Panc1 (cell line): ENCODE results near the gene JAZF1. TPM values are rescaled to one million over a fixed set of nuclear protein-coding genes. Genes with fewer than 3 reads are reported as not detected.

Source experiments
- ATAC-seq: fragments of 200-7000 bp; cut with Tn5 transposase; 2 replicates; pipeline ENCODE4 v1.9.1; 2020; ENCODE audit warnings: mild to moderate bottlenecking, moderate library complexity
- BruUV-seq: library from RNA; stranded (reverse); fragments of 400-500 nt; replicated peaks from 2 replicates; lab custom pipeline; 2021; lab: Mats Ljungman, UMichigan
- CTCF ChIA-PET: fragments of 300-600 bp; sonication (Branson Sonifier 250); formaldehyde crosslinking; loops from one replicate; lab custom pipeline; 2022; ENCODE audit warnings: antibody characterized with exemption; lab: Charles Lee
- POLR2A ChIA-PET: fragments of 300-600 bp; sonication (Branson Sonifier 250); formaldehyde crosslinking; loops from one replicate; lab custom pipeline; 2022; ENCODE audit warnings: antibody characterized with exemption; lab: Charles Lee
- DNase-seq: peaks from one replicate; pipeline ENCODE4 v3.0.0-alpha.2; 2010; ENCODE audit warnings: low read depth, low spot score
- H3K27ac ChIP-seq: 2 replicates; pipeline ENCODE4 v1.5.1; 2011; ENCODE audit warnings: mild to moderate bottlenecking, low read length, inconsistent platforms
- H3K27me3 ChIP-seq: fragments of 200-500 bp; sonication (Bioruptor generic); 2 replicates; pipeline ENCODE4 v1.6.0; 2014; ENCODE audit warnings: low read length, inconsistent platforms; ENCODE audit not compliant: control insufficient read depth, insufficient read depth
- H3K36me3 ChIP-seq: fragments of 200-500 bp; sonication (Bioruptor generic); 2 replicates; pipeline ENCODE4 v1.5.1; 2014; ENCODE audit warnings: inconsistent platforms, mild to moderate bottlenecking, low read length, moderate library complexity; ENCODE audit not compliant: control insufficient read depth, insufficient read depth
- H3K4me1 ChIP-seq: 2 replicates; pipeline ENCODE4 v1.5.1; 2011; ENCODE audit warnings: inconsistent platforms, mild to moderate bottlenecking, low read length, moderate library complexity; ENCODE audit not compliant: control insufficient read depth, insufficient read depth
- H3K4me3 ChIP-seq, 2 experiments: 2 replicates each; pipeline ENCODE4 v1.5.1; 2011 to 2012; ENCODE audit warnings: low read depth in 2 of 2, low read length in 2 of 2, mild to moderate bottlenecking in 2 of 2, inconsistent platforms in 1 of 2, moderate library complexity in 1 of 2
- H3K9me3 ChIP-seq: fragments of 200-500 bp; sonication (Bioruptor generic); 2 replicates; pipeline ENCODE4 v1.5.1; 2014; ENCODE audit warnings: low read depth, mild to moderate bottlenecking, inconsistent platforms, low read length, moderate library complexity; ENCODE audit not compliant: control insufficient read depth, insufficient read depth
- CTCF ChIP-seq: fragments of 450-650 bp; IDR thresholded peaks from 2 replicates; pipeline ENCODE4 v1.5.1; 2017; ENCODE audit warnings: mild to moderate bottlenecking
- POLR2AphosphoS5 ChIP-seq: IDR thresholded peaks from 2 replicates; pipeline ENCODE4 v1.6.1; 2012; ENCODE audit warnings: mild to moderate bottlenecking, low read depth, low read length, moderate library complexity
- REST ChIP-seq, 2 experiments: IDR thresholded peaks; 2 replicates each; pipeline ENCODE4 v1.6.1; 2011 to 2012; ENCODE audit warnings: low read depth in 2 of 2, control low read depth in 1 of 2, low read length in 1 of 2, mild to moderate bottlenecking in 1 of 2, moderate library complexity in 1 of 2; ENCODE audit not compliant: insufficient read depth in 1 of 2
- SIN3A ChIP-seq: IDR thresholded peaks from 2 replicates; pipeline ENCODE4 v1.6.1; 2012; ENCODE audit warnings: low read depth, mild to moderate bottlenecking, low read length, moderate library complexity, borderline replicate concordance; ENCODE audit not compliant: insufficient read depth
- TCF7L2 ChIP-seq: IDR thresholded peaks from 2 replicates; pipeline ENCODE4 v1.6.1; 2011; ENCODE audit warnings: mild to moderate bottlenecking, low read depth, low read length, inconsistent platforms
- in situ Hi-C: cut with HindIII; loops from 2 replicates; pipeline ENCODE4 v1.10.0; 2016; ENCODE audit warnings: low sequenced_read_pairs, low pct_unique_long_range_greater_than_20kb
- intact Hi-C: fragments of 100-400 bp; cut with micrococcal nuclease; formaldehyde crosslinking; loops from one replicate; pipeline ENCODE4 v1.10.0; 2022; ENCODE audit not compliant: unreplicated experiment
- total RNA-seq: library from RNA; stranded (reverse); gene quantifications from one replicate; pipeline ENCODE4 v1.2.1, GENCODE V29; 2021; ENCODE audit not compliant: unreplicated experiment

JAZF1 gene
- total RNA-seq, 1 experiment from 2014 or later: 8.8 TPM

GRCh38 chr7:27940341-27940740, 240.3 kb downstream of the JAZF1 start:
- CTCF ChIA-PET: no interaction called here
- ATAC-seq: no peak

GRCh38 chr7:27939893-27940292, 240.7 kb downstream of the JAZF1 start:
- intact Hi-C loops (loop anchor here (5.0 kb wide), 1 partner anchor 72 kb away; no protein-coding TSS in a partner anchor), in situ Hi-C loops (no loop called here)
- no peaks in the 10 kb centered on the region for H3K4me1 ChIP-seq
- no TSS peak for BruUV-seq
- H3K27me3 ChIP-seq: no peaks in the 10 kb centered on the region
- ATAC-seq (no peak), DNase-seq (no peak)
- no peaks in the 10 kb centered on the region for H3K9me3 ChIP-seq
- H3K36me3 ChIP-seq: no peaks in the 10 kb centered on the region
- ChIA-PET POLR2A (no interaction called here), CTCF (no interaction called here)
- H3K27ac ChIP-seq: no peak overlapping the region
- no peak overlapping the region for H3K4me3 ChIP-seq
- TF ChIP-seq SIN3A (no peak), POLR2AphosphoS5 (no peak), REST (IDR thresholded peaks at IDR 0.05; ENCODE audit: insufficient read depth in 1 of 2, low read depth in 2 of 2, low read length in 1 of 2) (no peak)

More at GRCh38 chr7:27940341-27940740, 240.3 kb downstream of the JAZF1 start:
- no peaks in the 10 kb centered on the region for H3K36me3 ChIP-seq
- POLR2A ChIA-PET: no interaction called here
- no peaks in the 10 kb centered on the region for H3K9me3 ChIP-seq
- TF ChIP-seq CTCF: no peak
- TF ChIP-seq SIN3A: no peak
- no peak for TF ChIP-seq POLR2AphosphoS5
- H3K27me3 ChIP-seq: no peaks in the 10 kb centered on the region
- H3K4me1 ChIP-seq: no peaks in the 10 kb centered on the region
- DNase-seq: no peak
- BruUV-seq: no TSS peak
- no peak overlapping the region for H3K27ac ChIP-seq
- no peak overlapping the region for H3K4me3 ChIP-seq
- in situ Hi-C loops (no loop called here), intact Hi-C loops (no loop called here)

GRCh38 chr7:27936768-27937102, 243.9 kb downstream of the JAZF1 start:
- Histone ChIP-seq H3K27ac (no peak overlapping the region), H3K36me3 (no peaks in the 10 kb centered on the region), H3K27me3 (no peaks in the 10 kb centered on the region), H3K4me1 (peaks cover 10% of the 10 kb centered on the region; the same call in 1 of the 2 replicates), H3K4me3 (no peak overlapping the region), H3K9me3 (no peaks in the 10 kb centered on the region)
- no TSS peak for BruUV-seq
- no peak for ATAC-seq
- in situ Hi-C loops: no loop called here
- ChIA-PET CTCF (no interaction called here), POLR2A (no interaction called here)
- TF ChIP-seq REST (IDR thresholded peaks at IDR 0.05; ENCODE audit: insufficient read depth in 1 of 2, low read depth in 2 of 2, low read length in 1 of 2) (no peak), POLR2AphosphoS5 (no peak), SIN3A (no peak), TCF7L2 (no peak), CTCF (no peak)
- DNase-seq: no peak
- intact Hi-C loops: loop anchor here (5.0 kb wide), 1 partner anchor 76 kb away; no protein-coding TSS in a partner anchor
